Activated CD4-positive, alpha-beta memory T cell treated with anti-CD3 and anti-CD28 coated beads, Interleukin-2, amount 10 ng/mL, durations not matched to agents 7 days and 5 days (primary cell): ENCODE data around the gene UTP25. TPM values are rescaled to one million over a fixed set of nuclear protein-coding genes. Genes with fewer than 3 reads are reported as not detected.

Experiments used
- CTCF ChIA-PET: fragments of 350-600 bp; sonication (Branson Sonifier 250); formaldehyde crosslinking; loops from one replicate; lab custom pipeline; 2021; ENCODE audit warnings: antibody characterized with exemption, inconsistent platforms; lab: Charles Lee
- POLR2A ChIA-PET: fragments of 350-600 bp; sonication (Branson Sonifier 250); formaldehyde crosslinking; loops from one replicate; lab custom pipeline; 2021; ENCODE audit warnings: antibody characterized with exemption; lab: Charles Lee
- DNase-seq: peaks from one replicate; pipeline ENCODE4 v3.0.0-alpha.2; 2020
- H3K27ac Mint-ChIP-seq: one replicate; pipeline ENCODE4 v1.8.0; 2021; ENCODE audit warnings: mild to moderate bottlenecking, mixed read lengths
- H3K27me3 Mint-ChIP-seq: one replicate; pipeline ENCODE4 v1.8.0; 2021; ENCODE audit warnings: mixed read lengths
- H3K36me3 Mint-ChIP-seq: one replicate; pipeline ENCODE4 v1.8.0; 2021; ENCODE audit warnings: low read depth, mixed read lengths
- H3K4me1 Mint-ChIP-seq: one replicate; pipeline ENCODE4 v1.8.0; 2021; ENCODE audit warnings: mixed read lengths
- H3K4me3 Mint-ChIP-seq: one replicate; pipeline ENCODE4 v1.8.0; 2021; ENCODE audit warnings: mild to moderate bottlenecking, mixed read lengths
- H3K9me3 Mint-ChIP-seq: one replicate; pipeline ENCODE4 v1.8.0; 2021; ENCODE audit warnings: mixed read lengths
- total RNA-seq, 2 experiments: library from RNA; stranded (reverse); gene quantifications; one replicate each; pipeline ENCODE4 v1.2.3, GENCODE V29; 2021

Gene UTP25
- total RNA-seq, 2 experiments from 2014 or later, result 5.7 to 5.8 TPM

DNA sequence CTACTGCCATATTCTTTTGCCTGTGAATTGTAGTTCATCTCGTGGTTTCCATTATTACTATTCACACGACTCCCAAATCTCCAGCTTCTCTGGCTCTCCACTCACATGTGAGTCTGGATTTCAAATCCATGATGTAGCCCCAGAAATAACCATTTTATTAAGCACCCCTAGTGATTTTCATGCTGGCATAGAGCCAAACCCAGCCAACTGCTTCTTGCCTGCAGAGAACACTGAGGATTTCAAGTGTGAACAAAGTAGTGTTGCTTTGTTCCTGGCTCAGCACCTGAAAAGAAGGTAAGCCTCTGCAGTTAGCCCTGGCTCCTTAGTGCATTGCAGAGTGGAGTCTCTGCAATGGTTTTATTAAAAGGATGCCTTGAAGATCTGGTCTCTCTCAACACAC, 25.9 kb downstream of the UTP25 start:
- Mint-ChIP-seq H3K27me3 (no peaks in the 10 kb centered on the region), H3K4me3 (no peak overlapping the region), H3K4me1 (peaks cover 2% of the 10 kb centered on the region), H3K27ac (no peak overlapping the region), H3K36me3 (peaks cover 23% of the 10 kb centered on the region), H3K9me3 (no peaks in the 10 kb centered on the region)
- DNase-seq, result no peak
- POLR2A ChIA-PET, result no interaction called here
- CTCF ChIA-PET, result no interaction called here

DNA sequence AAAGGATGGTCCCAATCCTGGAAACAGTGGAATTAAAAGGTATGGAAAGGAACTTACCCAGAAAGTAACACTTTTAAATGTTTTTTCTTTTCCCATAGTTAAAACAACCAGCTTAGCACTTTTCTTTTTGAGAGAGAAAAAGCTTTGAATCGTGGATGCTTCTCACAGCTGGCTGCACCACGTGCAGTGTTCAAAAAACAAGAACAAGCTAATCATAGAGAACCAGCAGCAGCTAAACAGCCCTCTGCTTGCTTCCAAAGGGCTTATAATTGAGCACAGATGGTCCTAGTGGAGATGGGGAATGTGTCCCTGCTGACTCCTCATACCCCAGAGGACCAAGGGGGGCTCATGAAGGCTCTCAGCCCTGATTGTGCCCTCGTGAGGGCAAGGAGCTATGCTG, 26.4 kb downstream of the UTP25 start:
- no peak for DNase-seq
- H3K9me3 Mint-ChIP-seq, result no peaks in the 10 kb centered on the region
- peaks cover 2% of the 10 kb centered on the region for H3K4me1 Mint-ChIP-seq
- no peak overlapping the region for H3K4me3 Mint-ChIP-seq
- no peaks in the 10 kb centered on the region for H3K27me3 Mint-ChIP-seq
- no peak overlapping the region for H3K27ac Mint-ChIP-seq
- peaks cover 23% of the 10 kb centered on the region for H3K36me3 Mint-ChIP-seq
- ChIA-PET POLR2A (no interaction called here), CTCF (interaction anchor here (1.7 kb wide), 1 partner anchor 31 kb away, joined by 5 read pairs; no protein-coding TSS in a partner anchor)

- Mint-ChIP-seq H3K27ac (no peak overlapping the region), H3K36me3 (peaks cover 23% of the 10 kb centered on the region), H3K4me1 (no peaks in the 10 kb centered on the region), H3K9me3 (no peaks in the 10 kb centered on the region), H3K27me3 (no peaks in the 10 kb centered on the region), H3K4me3 (no peak overlapping the region)
- DNase-seq, result no peak
- CTCF ChIA-PET, result interaction anchor here (1.7 kb wide), 1 partner anchor 32 kb away, joined by 5 read pairs; no protein-coding TSS in a partner anchor
- POLR2A ChIA-PET, result no interaction called here
Observed at GRCh38 chr1:209855006-209855405, 27.2 kb downstream of the UTP25 start.

DNA sequence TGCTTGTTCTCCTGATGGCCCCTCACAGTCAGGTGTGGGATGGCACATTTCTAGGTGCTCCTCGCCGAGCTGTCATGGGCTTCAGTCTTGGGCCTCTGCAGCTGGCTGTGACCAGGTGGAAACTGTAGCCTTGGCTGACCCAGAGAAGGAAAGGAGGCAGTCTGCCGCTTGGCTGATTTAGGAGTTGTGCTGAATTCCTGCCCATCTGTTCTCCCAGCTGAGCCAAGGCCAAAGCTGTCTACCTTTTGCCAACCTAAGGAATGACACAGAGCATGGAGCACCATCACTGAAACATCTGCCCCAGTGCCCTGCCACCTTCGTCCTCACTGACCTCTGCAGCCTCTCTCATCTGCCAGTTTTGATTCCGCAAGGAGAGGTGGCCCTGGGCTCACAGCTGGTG, 27.9 kb downstream of the UTP25 start:
- POLR2A ChIA-PET, result no interaction called here
- H3K27ac Mint-ChIP-seq, result no peak overlapping the region
- CTCF ChIA-PET, result interaction anchor here (0.7 to 1.7 kb wide), 2 partner anchors 12 to 33 kb away, joined by 3 to 5 read pairs; no protein-coding TSS in a partner anchor

GRCh38 chr1:209858561-209859103, 30.9 kb downstream of the UTP25 start:
- ChIA-PET POLR2A (no interaction called here), CTCF (interaction anchor here (0.8 to 2.3 kb wide), 7 partner anchors 9 to 542 kb away, joined by 3 to 11 read pairs (median 4); no protein-coding TSS in a partner anchor)
- H3K4me1 Mint-ChIP-seq, result no peaks in the 10 kb centered on the region
- DNase-seq, result no peak
- H3K9me3 Mint-ChIP-seq, result no peaks in the 10 kb centered on the region
- no peak overlapping the region for H3K4me3 Mint-ChIP-seq
- peaks cover 25% of the 10 kb centered on the region for H3K27me3 Mint-ChIP-seq
- H3K27ac Mint-ChIP-seq, result no peak overlapping the region
- H3K36me3 Mint-ChIP-seq, result peaks cover 4% of the 10 kb centered on the region

More for the DNA sequence above, 27.9 kb downstream of the UTP25 start:
- DNase-seq, result no peak
- Mint-ChIP-seq H3K4me1 (no peaks in the 10 kb centered on the region), H3K27me3 (no peaks in the 10 kb centered on the region), H3K36me3 (peaks cover 23% of the 10 kb centered on the region), H3K4me3 (no peak overlapping the region), H3K9me3 (no peaks in the 10 kb centered on the region)

DNA sequence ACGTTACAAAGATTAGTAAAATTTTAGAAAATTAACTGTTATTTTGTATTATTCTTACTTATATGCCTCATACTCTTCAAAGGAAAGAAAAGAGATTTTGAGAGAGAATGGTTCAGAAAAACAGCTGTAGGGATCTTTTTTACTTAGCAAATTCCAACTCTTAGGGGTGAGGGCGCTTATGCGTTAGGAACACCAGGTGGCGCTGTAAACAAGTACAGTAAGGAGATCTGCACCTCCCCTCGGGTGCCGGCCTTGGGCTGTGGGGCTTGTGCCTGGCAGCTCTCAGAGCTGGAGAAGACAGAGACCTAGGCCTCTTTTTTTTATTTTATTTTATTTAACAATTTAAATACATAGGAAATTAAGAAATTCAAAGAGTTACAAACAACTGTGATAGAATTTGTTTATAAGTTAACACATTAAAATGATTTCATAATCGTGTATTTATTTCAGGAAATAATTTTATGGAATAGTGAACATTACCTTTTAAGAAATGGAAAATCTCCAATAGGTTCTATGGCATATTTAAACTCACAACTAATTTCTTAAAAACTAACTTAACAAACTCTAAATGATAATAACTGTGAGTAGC, 32.6 kb downstream of the UTP25 start:
- DNase-seq, result peak; percentile 74
- H3K27me3 Mint-ChIP-seq, result peaks cover 28% of the 10 kb centered on the region
- CTCF ChIA-PET, result interaction anchor here (0.7 to 2.6 kb wide), 18 partner anchors 9 to 540 kb away, joined by 3 to 20 read pairs (median 4); no protein-coding TSS in a partner anchor
- H3K4me1 Mint-ChIP-seq, result no peaks in the 10 kb centered on the region
- no peaks in the 10 kb centered on the region for H3K9me3 Mint-ChIP-seq
- no peaks in the 10 kb centered on the region for H3K36me3 Mint-ChIP-seq
- no peak overlapping the region for H3K27ac Mint-ChIP-seq
- H3K4me3 Mint-ChIP-seq, result no peak overlapping the region
- POLR2A ChIA-PET, result no interaction called here

DNA sequence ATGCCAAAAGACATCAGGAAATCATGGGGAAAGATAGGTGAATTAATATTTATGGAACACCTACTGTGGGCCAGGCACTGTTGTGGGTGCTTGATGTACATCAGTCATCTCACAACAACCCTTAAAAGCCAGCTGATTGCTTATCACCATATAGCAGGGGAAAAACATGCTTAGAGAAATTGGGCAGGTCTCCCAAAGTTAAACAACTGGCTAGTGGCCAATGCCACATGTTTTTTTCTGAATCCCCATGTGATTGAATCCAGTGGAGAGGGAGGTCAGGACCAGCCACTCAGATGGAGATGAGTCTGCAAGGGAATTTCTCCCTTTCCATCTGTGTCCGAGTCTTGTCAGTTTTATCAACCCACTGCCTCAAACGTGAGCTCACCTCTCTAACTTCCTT, 33.5 kb downstream of the UTP25 start:
- DNase-seq, result no peak
- Mint-ChIP-seq H3K9me3 (no peaks in the 10 kb centered on the region), H3K4me1 (no peaks in the 10 kb centered on the region), H3K27ac (no peak overlapping the region), H3K36me3 (no peaks in the 10 kb centered on the region), H3K4me3 (no peak overlapping the region), H3K27me3 (peaks cover 30% of the 10 kb centered on the region)
- ChIA-PET CTCF (interaction anchor here (0.9 to 2.6 kb wide), 8 partner anchors 10 to 539 kb away, joined by 3 to 20 read pairs (median 7); no protein-coding TSS in a partner anchor), POLR2A (no interaction called here)

DNA sequence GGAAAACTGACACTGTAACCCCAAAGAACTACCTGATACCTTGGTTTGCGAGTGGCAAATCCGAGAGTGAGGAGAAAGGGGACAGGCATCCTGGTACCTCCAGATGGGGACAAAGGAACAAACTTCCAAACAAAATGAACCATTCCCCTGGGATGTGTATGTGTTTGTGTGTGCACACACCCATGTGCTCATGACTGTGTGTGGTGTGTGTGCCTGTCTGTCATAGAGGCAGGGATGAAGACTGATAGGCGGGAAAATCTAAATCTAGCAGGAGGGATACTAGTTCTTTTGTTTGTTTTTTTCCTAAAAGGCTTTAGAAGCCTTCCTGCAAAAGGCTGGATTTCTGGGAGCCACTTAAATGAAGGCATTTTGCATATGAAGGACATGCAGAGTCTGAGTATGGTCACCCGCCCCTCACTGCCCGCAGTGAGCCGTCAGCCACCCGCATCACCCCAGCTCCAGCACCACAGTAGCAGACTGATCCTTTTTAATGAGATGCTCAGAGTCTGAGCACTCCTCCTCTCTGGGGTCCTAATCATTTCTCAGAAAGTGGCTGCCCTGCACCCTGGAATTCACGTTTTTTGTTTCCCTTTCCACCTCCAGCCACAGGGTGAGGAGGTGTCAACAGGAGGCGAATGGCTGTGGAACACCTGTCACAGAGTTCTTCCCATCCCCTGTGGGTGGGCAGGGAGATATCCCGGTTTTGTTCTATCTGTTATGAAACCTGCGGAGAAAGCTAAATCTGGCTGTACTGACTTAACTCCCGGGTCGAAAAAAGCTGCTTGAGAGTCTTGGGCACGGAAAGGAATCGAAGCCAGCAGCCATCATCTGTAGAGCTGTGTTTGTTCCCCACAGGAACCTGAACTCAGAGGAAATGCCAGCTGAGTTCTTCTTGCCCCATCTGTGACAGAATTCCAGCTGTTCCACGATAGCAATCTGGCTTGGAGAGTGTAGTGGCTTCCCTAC, 34.9 kb downstream of the UTP25 start:
- DNase-seq, result no peak
- POLR2A ChIA-PET, result no interaction called here
- no peak overlapping the region for H3K4me3 Mint-ChIP-seq
- no peak overlapping the region for H3K27ac Mint-ChIP-seq
- no peaks in the 10 kb centered on the region for H3K36me3 Mint-ChIP-seq
- peaks cover 31% of the 10 kb centered on the region for H3K27me3 Mint-ChIP-seq
- CTCF ChIA-PET, result interaction anchor here (1.0 to 1.6 kb wide), 4 partner anchors 12 to 127 kb away, joined by 3 to 6 read pairs (median 4); no protein-coding TSS in a partner anchor
- H3K9me3 Mint-ChIP-seq, result no peaks in the 10 kb centered on the region
- no peaks in the 10 kb centered on the region for H3K4me1 Mint-ChIP-seq

DNA sequence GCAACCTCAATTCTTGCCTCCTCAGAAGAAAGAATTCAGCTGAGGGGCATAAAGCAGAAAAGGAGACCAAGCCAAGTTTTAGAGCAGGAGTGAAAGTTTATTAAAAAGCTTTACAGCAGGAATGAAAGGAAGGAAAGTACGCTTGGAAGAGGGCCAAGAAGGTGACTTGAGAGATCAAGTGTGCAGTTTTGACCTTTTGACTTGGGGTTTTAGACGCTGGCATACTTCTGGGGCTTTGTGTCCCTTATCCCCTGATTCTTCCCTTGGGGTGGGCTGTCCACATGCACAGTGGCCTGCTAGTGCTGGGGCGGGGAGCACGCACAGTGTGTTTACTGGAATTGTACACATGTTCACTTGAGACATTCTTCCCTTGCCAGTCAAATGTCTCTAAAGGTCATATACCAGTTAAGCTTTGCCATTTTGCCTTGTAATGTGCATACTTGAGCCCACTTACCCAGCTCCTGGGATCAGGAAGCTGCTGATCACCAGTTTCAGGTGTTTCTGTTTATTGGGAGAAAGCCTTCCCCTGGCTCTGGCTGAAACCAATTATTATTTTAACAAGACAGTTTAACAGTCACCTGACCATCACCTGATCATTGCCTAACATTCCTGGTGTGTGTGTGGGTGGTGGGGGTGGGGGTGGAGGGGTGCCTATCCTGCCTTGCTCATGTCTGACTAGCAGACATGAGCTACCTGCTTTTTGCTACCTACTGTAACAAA, 36.2 kb downstream of the UTP25 start:
- H3K27ac Mint-ChIP-seq, result no peak overlapping the region
- no peak overlapping the region for H3K4me3 Mint-ChIP-seq
- POLR2A ChIA-PET, result no interaction called here

GRCh38 chr1:209866201-209866600, 38.4 kb downstream of the UTP25 start:
- no peak overlapping the region for H3K4me3 Mint-ChIP-seq
- no peaks in the 10 kb centered on the region for H3K9me3 Mint-ChIP-seq
- H3K27ac Mint-ChIP-seq, result no peak overlapping the region
- H3K4me1 Mint-ChIP-seq, result no peaks in the 10 kb centered on the region
- ChIA-PET CTCF (no interaction called here), POLR2A (no interaction called here)
- no peak for DNase-seq
- peaks cover 48% of the 10 kb centered on the region for H3K27me3 Mint-ChIP-seq
- no peaks in the 10 kb centered on the region for H3K36me3 Mint-ChIP-seq

More for the DNA sequence above, 36.2 kb downstream of the UTP25 start:
- no peaks in the 10 kb centered on the region for H3K4me1 Mint-ChIP-seq
- CTCF ChIA-PET, result interaction anchor here (1.0 to 1.6 kb wide), 2 partner anchors 49 to 126 kb away, joined by 3 to 6 read pairs; no protein-coding TSS in a partner anchor
- H3K36me3 Mint-ChIP-seq, result no peaks in the 10 kb centered on the region
- H3K9me3 Mint-ChIP-seq, result no peaks in the 10 kb centered on the region
- H3K27me3 Mint-ChIP-seq, result peaks cover 37% of the 10 kb centered on the region
- no peak for DNase-seq

DNA sequence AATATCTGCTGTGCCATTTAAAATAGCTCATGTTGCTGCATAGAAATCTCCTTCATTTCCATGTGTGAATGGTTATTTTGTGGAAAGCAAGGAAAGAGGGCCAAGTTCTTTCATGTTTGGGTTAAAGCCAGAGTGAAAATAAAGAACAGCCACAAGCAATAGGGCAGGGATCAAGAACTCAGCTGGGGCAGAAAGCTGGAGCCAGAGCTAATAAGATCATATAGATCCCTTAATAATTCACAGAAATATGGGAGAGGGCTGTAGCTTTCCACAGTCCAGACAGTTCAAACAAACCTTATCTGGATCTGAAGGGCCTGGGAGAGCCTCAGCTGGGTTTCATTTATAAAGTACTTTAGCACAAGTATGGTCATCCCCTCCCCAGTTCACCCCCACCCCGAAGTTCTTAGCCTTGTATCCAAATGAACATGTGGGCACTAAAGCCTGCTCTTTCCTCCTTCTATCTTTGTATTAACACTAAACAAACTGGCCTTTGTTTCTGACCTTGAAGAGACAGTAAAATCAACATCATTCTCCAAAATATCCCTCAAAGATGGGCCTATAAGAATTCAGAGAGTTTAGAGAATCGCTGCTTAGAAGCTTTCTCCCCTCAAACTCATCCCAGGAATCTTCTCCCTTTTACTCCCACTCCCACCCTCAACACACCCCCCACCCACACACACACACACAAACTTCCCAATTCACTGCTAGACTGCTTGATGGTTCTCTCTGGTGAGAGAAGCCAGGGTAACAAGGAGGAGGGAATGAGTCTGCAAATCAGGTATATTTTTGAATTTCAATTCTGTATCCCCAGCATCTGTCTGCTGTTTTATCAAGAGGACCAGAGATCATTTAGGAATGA, 41.7 kb downstream of the UTP25 start:
- DNase-seq, result no peak
- CTCF ChIA-PET, result interaction anchor here (0.6 kb wide), 1 partner anchor 9 kb away, joined by 3 read pairs; no protein-coding TSS in a partner anchor
- Mint-ChIP-seq H3K27me3 (peaks cover 38% of the 10 kb centered on the region), H3K27ac (no peak overlapping the region), H3K4me1 (no peaks in the 10 kb centered on the region), H3K36me3 (no peaks in the 10 kb centered on the region), H3K4me3 (no peak overlapping the region), H3K9me3 (no peaks in the 10 kb centered on the region)
- POLR2A ChIA-PET, result no interaction called here
